BJ (cell line): ENCODE data around the gene DNAH3. TPM values are rescaled to one million over a fixed set of nuclear protein-coding genes. Genes with fewer than 3 reads are reported as not detected.
A peak's percentile ranks its signal among the peaks of the same experiment; 100 is the strongest.

Experiments
- CTCF ChIA-PET: fragments of 350-600 bp; formaldehyde crosslinking; extraction: SDS; loops from one replicate; lab custom pipeline; 2021; ENCODE audit warnings: antibody characterized with exemption, inconsistent platforms; lab: Yijun Ruan, JAX
- POLR2A ChIA-PET: fragments of 300-600 bp; sonication (Branson Sonifier 250); formaldehyde crosslinking; extraction: SDS; loops from one replicate; lab custom pipeline; 2021; ENCODE audit warnings: antibody characterized with exemption; lab: Charles Lee
- DNase-seq: peaks from one replicate; pipeline ENCODE4 v3.0.0-alpha.2; 2011; ENCODE audit warnings: low read depth
- H3K27me3 ChIP-seq: 2 replicates; pipeline ENCODE4 v1.6.0; 2011; ENCODE audit warnings: low read length; ENCODE audit not compliant: control insufficient read depth, insufficient read depth
- H3K36me3 ChIP-seq: 2 replicates; pipeline ENCODE4 v1.5.1; 2011; ENCODE audit warnings: low read length; ENCODE audit not compliant: control insufficient read depth, insufficient read depth
- H3K4me3 ChIP-seq: 2 replicates; pipeline ENCODE4 v1.5.1; 2011; ENCODE audit warnings: low read depth, mild to moderate bottlenecking, control low read depth, low read length
- polyA plus RNA-seq: library from polyadenylated mRNA; depleted of rRNA; stranded (reverse); fragments of >200 nt; gene quantifications from 2 replicates; pipeline ENCODE4 v1.2.3, GENCODE V29; 2011
- TF ChIP-seq, protein P1 (sequence below): IDR thresholded peaks from 2 replicates; pipeline ENCODE4 v1.5.1; 2011; ENCODE audit warnings: low read depth, mild to moderate bottlenecking, control low read depth, inconsistent platforms, low read length, moderate library complexity; ENCODE audit not compliant: insufficient read depth

DNAH3 gene
- polyA plus RNA-seq, 1 experiment: not detected

DNA sequence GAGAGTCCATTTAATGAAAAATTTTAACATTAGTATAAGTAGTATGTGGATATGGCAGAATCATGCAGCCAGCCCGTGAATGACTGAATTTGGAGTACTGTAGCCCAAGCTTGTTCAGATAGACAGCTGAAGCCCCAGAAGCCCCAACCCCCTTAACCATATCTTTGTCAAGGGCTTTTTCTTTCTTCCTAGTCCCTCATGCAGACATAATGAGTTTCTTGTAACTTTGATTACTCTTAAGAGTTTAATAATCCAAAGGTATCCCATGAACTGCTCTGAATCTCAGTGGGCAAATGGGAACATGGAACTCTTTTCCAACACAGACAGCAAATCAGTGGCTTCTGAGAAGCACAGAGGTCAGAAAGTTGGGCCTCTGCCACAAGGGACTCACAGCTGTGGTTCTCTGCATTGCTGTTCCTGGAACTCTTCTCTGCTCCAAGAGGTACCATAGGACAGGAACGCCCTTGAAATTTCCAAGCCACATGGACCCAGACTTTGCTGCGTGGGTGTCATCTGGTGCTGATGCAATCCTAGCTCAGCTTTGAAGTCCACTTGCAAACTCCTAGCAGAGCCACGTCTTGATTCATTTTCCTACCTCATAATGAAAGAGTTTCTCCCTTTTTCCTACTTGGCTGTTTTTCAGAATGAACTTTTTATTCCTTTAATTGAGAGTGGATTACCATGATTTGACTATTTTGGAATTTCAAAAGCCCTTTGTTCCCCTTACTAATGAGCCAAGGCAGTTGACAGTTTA, 232.0 kb downstream of the DNAH3 start:
- no peak overlapping the region for H3K4me3 ChIP-seq
- ChIA-PET CTCF (interaction anchor here (0.7 to 1.5 kb wide), 5 partner anchors 10 to 166 kb away, joined by 3 to 4 read pairs (median 3); no protein-coding TSS in a partner anchor), POLR2A (no interaction called here)
- TF ChIP-seq, protein P1, sequence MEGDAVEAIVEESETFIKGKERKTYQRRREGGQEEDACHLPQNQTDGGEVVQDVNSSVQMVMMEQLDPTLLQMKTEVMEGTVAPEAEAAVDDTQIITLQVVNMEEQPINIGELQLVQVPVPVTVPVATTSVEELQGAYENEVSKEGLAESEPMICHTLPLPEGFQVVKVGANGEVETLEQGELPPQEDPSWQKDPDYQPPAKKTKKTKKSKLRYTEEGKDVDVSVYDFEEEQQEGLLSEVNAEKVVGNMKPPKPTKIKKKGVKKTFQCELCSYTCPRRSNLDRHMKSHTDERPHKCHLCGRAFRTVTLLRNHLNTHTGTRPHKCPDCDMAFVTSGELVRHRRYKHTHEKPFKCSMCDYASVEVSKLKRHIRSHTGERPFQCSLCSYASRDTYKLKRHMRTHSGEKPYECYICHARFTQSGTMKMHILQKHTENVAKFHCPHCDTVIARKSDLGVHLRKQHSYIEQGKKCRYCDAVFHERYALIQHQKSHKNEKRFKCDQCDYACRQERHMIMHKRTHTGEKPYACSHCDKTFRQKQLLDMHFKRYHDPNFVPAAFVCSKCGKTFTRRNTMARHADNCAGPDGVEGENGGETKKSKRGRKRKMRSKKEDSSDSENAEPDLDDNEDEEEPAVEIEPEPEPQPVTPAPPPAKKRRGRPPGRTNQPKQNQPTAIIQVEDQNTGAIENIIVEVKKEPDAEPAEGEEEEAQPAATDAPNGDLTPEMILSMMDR: no peak
- DNase-seq: no peak
- H3K36me3 ChIP-seq: peaks cover 2% of the 10 kb centered on the region; the same call in 1 of the 2 replicates
- no peaks in the 10 kb centered on the region for H3K27me3 ChIP-seq

DNA sequence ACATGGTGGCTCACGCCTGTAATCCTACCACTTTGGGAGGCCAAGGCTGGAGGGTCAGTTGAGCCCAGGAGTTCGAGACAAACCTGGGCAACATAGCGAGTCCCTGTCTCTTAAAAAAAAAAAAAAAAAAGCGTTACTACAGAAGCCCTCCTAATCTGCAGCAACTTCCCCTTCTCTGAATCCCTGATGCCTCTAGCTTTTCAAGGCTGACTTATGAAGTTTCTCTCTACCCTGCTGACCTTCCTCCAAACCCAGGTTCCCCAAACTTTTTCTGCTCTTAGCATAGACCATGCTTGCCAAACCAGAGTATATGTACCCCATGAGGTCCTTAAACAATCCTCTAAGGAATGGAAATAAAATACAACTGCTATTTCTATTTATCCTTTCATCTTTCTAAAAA, 233.7 kb downstream of the DNAH3 start:
- ChIA-PET CTCF (interaction anchor here (1.1 kb wide), 1 partner anchor 9 kb away, joined by 3 read pairs; no protein-coding TSS in a partner anchor), POLR2A (no interaction called here)
- H3K36me3 ChIP-seq: peaks cover 2% of the 10 kb centered on the region; the same call in 1 of the 2 replicates
- no peaks in the 10 kb centered on the region for H3K27me3 ChIP-seq
- no peak for DNase-seq
- no peak overlapping the region for H3K4me3 ChIP-seq
- TF ChIP-seq, protein P1: no peak

DNA sequence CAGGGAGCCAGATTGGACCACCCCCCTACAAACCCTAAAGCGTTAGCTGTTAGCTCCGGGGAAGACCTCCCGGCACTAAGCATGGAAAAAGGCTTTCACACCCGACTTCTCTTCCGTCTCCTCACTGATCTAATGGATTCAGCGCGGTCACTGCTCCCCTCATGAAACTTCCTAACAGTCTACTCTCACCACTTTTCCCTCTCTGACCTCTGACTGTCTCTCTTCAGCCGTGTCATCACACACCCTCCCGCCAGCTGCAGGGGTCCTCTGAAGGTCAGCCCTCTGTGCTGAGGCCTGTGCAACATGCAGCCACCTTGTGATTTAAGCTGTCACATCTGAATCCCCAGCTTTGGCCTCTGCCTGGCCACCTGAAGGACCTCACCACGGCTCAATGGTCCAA, 234.4 kb downstream of the DNAH3 start:
- ChIA-PET CTCF (interaction anchor here (0.6 to 1.1 kb wide), 2 partner anchors 9 to 42 kb away, joined by 3 read pairs; no protein-coding TSS in a partner anchor), POLR2A (interaction anchor here (0.6 kb wide), 1 partner anchor 63 kb away, joined by 3 read pairs; no protein-coding TSS in a partner anchor)
- no peaks in the 10 kb centered on the region for H3K27me3 ChIP-seq
- H3K36me3 ChIP-seq: peaks cover 2% of the 10 kb centered on the region; the same call in 1 of the 2 replicates
- H3K4me3 ChIP-seq: no peak overlapping the region
- TF ChIP-seq, protein P1: no peak
- DNase-seq: no peak

DNA sequence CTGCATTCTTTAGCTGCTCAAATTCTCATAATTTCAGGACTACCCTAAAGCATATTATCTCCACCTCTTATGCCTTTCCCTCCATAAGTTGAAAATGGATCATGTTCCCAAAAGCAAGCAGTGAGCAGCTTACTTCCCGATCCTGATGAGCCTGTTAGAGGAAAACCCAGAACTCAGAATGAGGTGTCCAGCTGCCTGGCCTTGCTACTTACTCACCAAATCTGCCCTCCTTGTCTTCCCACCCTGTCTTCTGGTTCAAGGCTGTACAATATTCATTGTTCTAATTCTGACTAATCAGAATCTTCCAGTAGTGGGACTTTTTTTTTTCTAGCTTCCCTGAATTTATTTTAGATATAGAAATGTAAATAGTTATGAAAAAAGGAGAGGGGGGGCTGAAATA, 239.3 kb downstream of the DNAH3 start:
- POLR2A ChIA-PET: interaction anchor here (0.6 kb wide), 1 partner anchor 8 kb away, joined by 4 read pairs; no protein-coding TSS in a partner anchor
- TF ChIP-seq, protein P1: no peak
- Histone ChIP-seq H3K27me3 (no peaks in the 10 kb centered on the region), H3K36me3 (peaks cover 2% of the 10 kb centered on the region; the same call in 1 of the 2 replicates), H3K4me3 (no peak overlapping the region)
- DNase-seq: no peak
- CTCF ChIA-PET: interaction anchor here (1.5 to 1.6 kb wide), 2 partner anchors 43 to 61 kb away, joined by 4 to 6 read pairs; no protein-coding TSS in a partner anchor

DNA sequence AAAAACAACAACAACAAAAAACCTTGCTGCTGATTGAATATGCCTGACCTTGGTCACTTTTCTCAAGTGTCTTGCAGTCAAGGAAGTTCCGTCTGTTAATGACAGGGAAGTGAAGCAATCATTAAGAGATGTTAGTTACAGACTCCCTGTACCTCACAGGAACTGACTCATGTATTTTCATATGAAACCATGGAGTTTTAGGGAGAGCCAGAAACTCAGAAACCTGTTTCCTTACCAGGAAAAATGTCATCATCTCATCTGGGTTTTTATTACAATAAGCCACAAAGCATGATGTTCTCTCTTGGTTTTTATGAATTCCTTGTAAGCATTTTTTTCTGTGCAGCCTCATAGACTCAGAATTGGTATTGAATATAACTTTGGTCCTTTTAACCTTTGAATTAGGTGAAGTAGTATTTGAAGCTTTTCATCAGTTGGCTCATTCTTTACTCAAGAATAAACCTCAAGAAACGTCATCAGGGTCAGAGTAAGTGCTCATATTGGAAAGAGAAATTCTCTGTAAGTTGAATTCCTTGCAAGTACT, 239.8 kb downstream of the DNAH3 start:
- no peak overlapping the region for H3K4me3 ChIP-seq
- TF ChIP-seq, protein P1: no peak
- DNase-seq: peak; percentile 98
- peaks cover 2% of the 10 kb centered on the region; the same call in 1 of the 2 replicates for H3K36me3 ChIP-seq
- ChIA-PET CTCF (interaction anchor here (1.5 to 1.6 kb wide), 2 partner anchors 43 to 60 kb away, joined by 4 to 6 read pairs; no protein-coding TSS in a partner anchor), POLR2A (interaction anchor here (0.6 kb wide), 1 partner anchor 9 kb away, joined by 4 read pairs; no protein-coding TSS in a partner anchor)
- H3K27me3 ChIP-seq: no peaks in the 10 kb centered on the region
